Adipocyte (in vitro differentiated cells): ENCODE data around the gene VSIG10L.

Source experiments
- DNase-seq: peaks from one replicate; pipeline ENCODE4 v3.0.0-alpha.2; 2015; ENCODE audit warnings: low read depth
- H3K27me3 ChIP-seq: replicated peaks from 2 replicates; pipeline ENCODE4 v1.7.0; 2013; ENCODE audit warnings: mild to moderate bottlenecking, low read length, moderate library complexity; ENCODE audit not compliant: control insufficient read depth, insufficient read depth
- H3K36me3 ChIP-seq: 2 replicates; pipeline ENCODE4 v1.7.0; 2013; ENCODE audit warnings: low read length, mild to moderate bottlenecking, moderate library complexity; ENCODE audit not compliant: control insufficient read depth, insufficient read depth, severe bottlenecking
- H3K4me1 ChIP-seq: 2 replicates; pipeline ENCODE4 v1.7.0; 2013; ENCODE audit warnings: mild to moderate bottlenecking, low read length, moderate library complexity; ENCODE audit not compliant: control insufficient read depth, insufficient read depth
- H3K4me3 ChIP-seq: 2 replicates; pipeline ENCODE4 v1.7.0; 2013; ENCODE audit warnings: mild to moderate bottlenecking, low read length, moderate library complexity
- H3K9ac ChIP-seq: 2 replicates; pipeline ENCODE4 v1.7.0; 2013; ENCODE audit warnings: mild to moderate bottlenecking, low read length, moderate library complexity
- H3K9me3 ChIP-seq: 2 replicates; pipeline ENCODE4 v1.7.0; 2013; ENCODE audit warnings: mild to moderate bottlenecking, low read length, moderate library complexity; ENCODE audit not compliant: control insufficient read depth

Gene VSIG10L

GRCh38 chr19:51346742-51347141 lies 4.8 kb upstream of the VSIG10L start:
- Histone ChIP-seq H3K36me3 (peaks cover 68% of the 10 kb centered on the region), H3K4me1 (peaks cover 10% of the 10 kb centered on the region), H3K9ac (no peak overlapping the region), H3K4me3 (no peak overlapping the region), H3K27me3 (no peaks in the 10 kb centered on the region), H3K9me3 (no peaks in the 10 kb centered on the region)
- no peak for DNase-seq

- Histone ChIP-seq H3K4me3 (no peak overlapping the region), H3K36me3 (peaks cover 55% of the 10 kb centered on the region), H3K9me3 (no peaks in the 10 kb centered on the region), H3K9ac (no peak overlapping the region), H3K27me3 (no peaks in the 10 kb centered on the region), H3K4me1 (peaks cover 1% of the 10 kb centered on the region)
- DNase-seq, result no peak
Measured at GRCh38 chr19:51345076-51345620, 3.2 kb upstream of the VSIG10L start.

- H3K4me3 ChIP-seq, result no peak overlapping the region
Measured at GRCh38 chr19:51342631-51343569, 961 bp upstream of the VSIG10L start.

GRCh38 chr19:51341066-51341465 lies 873 bp downstream of the VSIG10L start:
- Histone ChIP-seq H3K36me3 (peaks cover 17% of the 10 kb centered on the region), H3K4me3 (no peak overlapping the region), H3K27me3 (no peaks in the 10 kb centered on the region), H3K9me3 (no peaks in the 10 kb centered on the region), H3K4me1 (peaks cover 8% of the 10 kb centered on the region), H3K9ac (no peak overlapping the region)
- no peak for DNase-seq

More at GRCh38 chr19:51342631-51343569, 961 bp upstream of the VSIG10L start:
- Histone ChIP-seq H3K36me3 (peaks cover 35% of the 10 kb centered on the region), H3K9ac (no peak overlapping the region), H3K4me1 (peaks cover 8% of the 10 kb centered on the region), H3K27me3 (no peaks in the 10 kb centered on the region), H3K9me3 (no peaks in the 10 kb centered on the region)
- DNase-seq, result no peak

GRCh38 chr19:51339687-51340656 lies 2.0 kb downstream of the VSIG10L start:
- peaks cover 6% of the 10 kb centered on the region for H3K36me3 ChIP-seq
- peak overlapping the region; percentile 83 for H3K4me3 ChIP-seq
- DNase-seq, result peak; percentile 99
- no peaks in the 10 kb centered on the region for H3K9me3 ChIP-seq
- H3K9ac ChIP-seq, result peak overlapping the region; percentile 61
- peaks cover 8% of the 10 kb centered on the region for H3K4me1 ChIP-seq
- no peaks in the 10 kb centered on the region for H3K27me3 ChIP-seq

GRCh38 chr19:51339313-51339686 lies 2.6 kb downstream of the VSIG10L start:
- Histone ChIP-seq H3K27me3 (no peaks in the 10 kb centered on the region), H3K9me3 (no peaks in the 10 kb centered on the region), H3K4me3 (peak overlapping the region; percentile 83), H3K9ac (peak overlapping the region; percentile 39), H3K4me1 (peaks cover 8% of the 10 kb centered on the region), H3K36me3 (no peaks in the 10 kb centered on the region)
- DNase-seq, result no peak

- no peaks in the 10 kb centered on the region for H3K9me3 ChIP-seq
- peak overlapping the region; percentile 83 for H3K4me3 ChIP-seq
- peak; percentile 85 for DNase-seq
- no peaks in the 10 kb centered on the region for H3K27me3 ChIP-seq
- H3K4me1 ChIP-seq, result peaks cover 8% of the 10 kb centered on the region
- H3K36me3 ChIP-seq, result no peaks in the 10 kb centered on the region
- H3K9ac ChIP-seq, result peak overlapping the region; percentile 39
Measured at GRCh38 chr19:51338563-51339312, 3.2 kb downstream of the VSIG10L start.

GRCh38 chr19:51337861-51338562 lies 3.9 kb downstream of the VSIG10L start:
- no peaks in the 10 kb centered on the region for H3K27me3 ChIP-seq
- H3K9ac ChIP-seq, result no peak overlapping the region
- H3K9me3 ChIP-seq, result no peaks in the 10 kb centered on the region
- no peak overlapping the region for H3K4me3 ChIP-seq
- H3K4me1 ChIP-seq, result peaks cover 8% of the 10 kb centered on the region
- DNase-seq, result no peak
- no peaks in the 10 kb centered on the region for H3K36me3 ChIP-seq

GRCh38 chr19:51337141-51337860 lies 4.6 kb downstream of the VSIG10L start:
- H3K4me3 ChIP-seq, result no peak overlapping the region
- H3K4me1 ChIP-seq, result peaks cover 8% of the 10 kb centered on the region
- no peaks in the 10 kb centered on the region for H3K9me3 ChIP-seq
- no peak overlapping the region for H3K9ac ChIP-seq
- no peaks in the 10 kb centered on the region for H3K27me3 ChIP-seq
- DNase-seq, result no peak
- no peaks in the 10 kb centered on the region for H3K36me3 ChIP-seq
